AG09309 (cell line): ENCODE measurements around the gene COA1.
"Not testable (repeated sequence)": the region's sequence is repeated elsewhere in the genome, so short reads cannot be mapped to it uniquely, and the experiment has no call there.

Experiments used
- DNase-seq: peaks from one replicate; pipeline ENCODE4 v3.0.0-alpha.2; 2010; ENCODE audit warnings: low read depth
- H3K4me3 ChIP-seq: 2 replicates; pipeline ENCODE4 v1.5.1; 2011; ENCODE audit warnings: mild to moderate bottlenecking, low read depth, low read length, moderate library complexity; ENCODE audit not compliant: control insufficient read depth
- TF ChIP-seq, protein P1 (sequence below): IDR thresholded peaks from 2 replicates; pipeline ENCODE4 v1.5.1; 2011; ENCODE audit warnings: mild to moderate bottlenecking, low read depth, low read length, inconsistent platforms; ENCODE audit not compliant: insufficient read depth, control insufficient read depth; ENCODE audit errors: missing control alignments

The COA1 gene

DNA sequence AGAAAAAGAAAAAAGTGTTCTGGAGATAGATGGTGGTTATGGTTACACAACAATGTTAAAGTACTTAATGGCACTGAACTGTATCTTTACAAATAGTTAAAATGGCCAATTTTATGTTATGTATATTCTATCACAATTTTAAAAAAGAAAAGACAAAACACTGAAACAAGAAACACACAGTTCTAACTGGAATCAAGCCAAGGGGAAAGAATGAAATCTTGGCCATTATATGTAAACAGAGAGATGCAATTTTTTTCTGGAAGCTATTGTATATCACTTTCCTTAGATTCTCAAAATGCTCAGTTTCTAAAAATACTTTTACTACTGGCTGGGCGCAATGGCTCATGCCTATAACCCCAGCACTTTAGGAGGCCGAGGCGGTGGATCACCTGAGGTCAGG is 4.1 kb downstream of the COA1 start:
- DNase-seq: no peak
- no peak overlapping the region for H3K4me3 ChIP-seq
- TF ChIP-seq, protein P1, sequence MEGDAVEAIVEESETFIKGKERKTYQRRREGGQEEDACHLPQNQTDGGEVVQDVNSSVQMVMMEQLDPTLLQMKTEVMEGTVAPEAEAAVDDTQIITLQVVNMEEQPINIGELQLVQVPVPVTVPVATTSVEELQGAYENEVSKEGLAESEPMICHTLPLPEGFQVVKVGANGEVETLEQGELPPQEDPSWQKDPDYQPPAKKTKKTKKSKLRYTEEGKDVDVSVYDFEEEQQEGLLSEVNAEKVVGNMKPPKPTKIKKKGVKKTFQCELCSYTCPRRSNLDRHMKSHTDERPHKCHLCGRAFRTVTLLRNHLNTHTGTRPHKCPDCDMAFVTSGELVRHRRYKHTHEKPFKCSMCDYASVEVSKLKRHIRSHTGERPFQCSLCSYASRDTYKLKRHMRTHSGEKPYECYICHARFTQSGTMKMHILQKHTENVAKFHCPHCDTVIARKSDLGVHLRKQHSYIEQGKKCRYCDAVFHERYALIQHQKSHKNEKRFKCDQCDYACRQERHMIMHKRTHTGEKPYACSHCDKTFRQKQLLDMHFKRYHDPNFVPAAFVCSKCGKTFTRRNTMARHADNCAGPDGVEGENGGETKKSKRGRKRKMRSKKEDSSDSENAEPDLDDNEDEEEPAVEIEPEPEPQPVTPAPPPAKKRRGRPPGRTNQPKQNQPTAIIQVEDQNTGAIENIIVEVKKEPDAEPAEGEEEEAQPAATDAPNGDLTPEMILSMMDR: no peak

DNA sequence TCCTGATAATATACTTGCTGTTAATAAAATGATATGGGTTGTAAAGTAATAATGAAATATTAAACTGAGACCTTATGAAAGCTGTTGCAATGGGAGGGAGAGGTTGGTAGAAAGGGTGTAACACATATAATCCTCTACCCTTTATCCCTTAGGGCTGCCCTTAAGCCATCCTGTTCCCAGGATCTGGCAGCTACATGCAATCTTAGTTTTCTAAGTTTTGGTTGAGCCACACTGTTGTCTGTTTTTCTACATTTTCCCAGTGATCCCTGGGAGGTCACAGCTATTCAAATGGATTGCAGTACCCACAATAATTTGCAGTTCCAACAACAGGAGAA is 6.3 kb downstream of the COA1 start:
- DNase-seq: no peak
- TF ChIP-seq, protein P1: no peak
- H3K4me3 ChIP-seq: no peak overlapping the region

DNA sequence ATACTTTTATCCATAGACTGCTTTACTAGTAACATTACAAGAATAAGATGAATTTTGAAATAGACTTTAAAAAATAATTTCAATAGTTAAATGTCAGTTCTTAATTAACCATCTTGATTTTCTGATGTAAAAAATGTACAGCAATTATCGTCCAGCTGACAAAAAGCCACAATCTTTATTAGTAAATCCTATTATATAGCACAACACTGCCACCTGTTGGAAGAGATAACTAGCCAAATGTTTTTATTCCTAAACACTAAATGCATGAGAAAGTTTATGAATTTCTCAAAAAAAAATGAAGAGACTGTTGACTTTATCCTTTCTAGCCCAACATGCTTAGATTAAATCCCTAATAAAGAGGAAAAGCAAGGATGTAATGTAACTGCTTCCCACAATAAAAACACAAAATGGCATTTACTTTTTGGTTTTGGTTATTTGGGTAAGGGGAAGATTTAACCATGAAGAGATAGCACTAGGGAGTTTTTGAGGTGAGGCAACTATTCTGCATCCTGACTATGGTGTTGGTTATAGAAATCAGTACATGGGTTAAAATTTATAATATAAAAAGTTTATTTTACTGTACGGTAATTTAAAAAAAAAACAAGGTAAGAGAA is 8.0 kb downstream of the COA1 start:
- H3K4me3 ChIP-seq: no peak overlapping the region
- DNase-seq: no peak
- TF ChIP-seq, protein P1: peak; percentile 46

DNA sequence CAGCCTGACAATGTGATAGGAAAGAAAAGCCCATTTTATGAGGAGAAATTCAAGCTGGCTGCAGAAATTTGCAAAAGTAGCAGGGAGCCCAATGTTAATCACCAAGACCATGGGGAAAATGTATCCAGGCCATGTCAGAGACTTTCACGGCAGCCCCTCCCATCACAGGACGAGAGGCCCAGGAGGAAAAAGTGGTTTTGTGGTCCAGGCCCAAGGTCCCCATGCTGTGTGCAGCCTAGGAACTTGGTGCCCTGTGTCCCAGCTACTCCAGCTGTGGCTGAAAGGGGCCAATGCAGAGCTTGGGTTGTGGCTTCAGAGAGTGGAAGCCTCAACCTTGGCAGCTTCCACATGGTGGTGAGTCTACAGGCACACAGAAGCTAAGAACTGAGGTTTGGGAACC is 12.7 kb downstream of the COA1 start:
- DNase-seq: no peak
- TF ChIP-seq, protein P1: no peak
- no peak overlapping the region for H3K4me3 ChIP-seq

DNA sequence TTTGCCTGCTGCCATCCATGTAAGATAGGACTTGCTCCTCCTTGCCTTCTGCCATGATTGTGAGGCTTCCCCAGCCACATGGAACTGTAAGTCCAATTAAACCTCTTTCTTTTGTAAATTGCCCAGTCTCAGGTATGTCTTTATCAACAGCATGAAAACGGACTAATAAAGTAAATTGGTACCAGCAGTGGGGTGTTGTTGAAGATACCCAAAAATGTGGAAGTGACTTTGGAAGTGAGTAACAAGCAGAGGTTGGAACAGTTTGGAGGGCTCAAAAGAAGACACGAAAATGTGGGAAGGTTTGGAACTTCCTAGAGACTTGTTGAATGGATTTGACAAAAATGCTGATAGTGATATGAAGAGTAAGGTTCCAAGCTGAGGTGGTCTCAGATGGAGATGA is 13.4 kb downstream of the COA1 start:
- not testable (repeated sequence) for DNase-seq, H3K4me3 ChIP-seq

DNA sequence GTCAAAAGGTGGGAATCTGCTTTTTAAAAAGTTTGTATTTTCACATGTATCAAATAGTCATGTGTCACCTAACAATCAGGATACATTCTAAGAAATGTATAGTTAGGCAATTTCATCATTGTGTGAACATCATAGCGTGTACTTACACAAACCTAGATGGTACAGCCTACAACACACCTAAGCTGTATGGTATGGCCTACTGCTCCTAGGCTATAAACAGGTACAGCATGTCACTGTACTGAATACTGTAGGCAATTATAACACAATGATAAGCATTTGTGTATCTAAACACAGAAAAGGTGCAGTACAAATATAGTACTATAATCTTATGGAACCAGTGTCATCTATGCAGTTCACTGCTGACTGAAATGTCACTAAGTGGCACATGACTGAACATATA is 17.8 kb downstream of the COA1 start:
- DNase-seq: no peak
- TF ChIP-seq, protein P1: no peak
- no peak overlapping the region for H3K4me3 ChIP-seq

DNA sequence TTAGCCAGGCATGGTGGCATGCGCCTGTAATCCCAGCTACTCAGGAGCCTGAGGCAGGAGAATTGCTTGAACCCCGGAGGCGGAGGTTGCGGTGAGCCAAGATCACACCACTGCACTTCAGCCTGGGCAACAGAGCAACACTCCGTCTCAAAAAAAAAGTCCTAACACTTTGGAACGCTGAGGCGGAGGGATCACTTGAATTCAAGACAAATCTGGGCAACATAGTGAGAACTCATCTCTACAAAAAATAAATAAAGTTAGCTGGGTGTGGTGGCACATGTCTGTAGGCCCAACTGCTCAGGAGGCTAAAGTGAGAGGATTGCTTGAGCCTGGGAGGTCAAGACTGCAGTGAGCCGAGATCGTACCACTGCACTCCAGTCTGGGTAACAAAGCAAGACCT is 21.3 kb downstream of the COA1 start:
- DNase-seq, H3K4me3 ChIP-seq: not testable (repeated sequence)

DNA sequence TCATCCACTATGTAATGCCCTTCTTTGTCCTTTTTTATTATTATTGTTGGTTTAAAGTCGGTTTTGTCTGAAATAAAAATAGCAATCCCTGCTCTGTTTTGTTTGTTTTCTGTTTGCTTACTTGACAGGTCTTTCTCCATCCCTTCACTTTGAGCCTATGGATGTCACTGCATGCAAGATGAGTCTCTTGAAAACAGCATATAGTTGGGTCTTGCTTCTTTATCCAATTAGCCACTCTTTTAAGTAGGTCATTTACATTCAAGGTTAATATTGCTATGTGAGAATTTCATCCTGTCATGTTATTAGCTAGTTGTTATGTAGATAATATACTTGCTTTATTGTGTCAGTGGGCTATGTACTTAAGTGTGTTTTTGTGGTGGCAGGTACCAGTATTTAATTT is 25.8 kb downstream of the COA1 start:
- no peak overlapping the region for H3K4me3 ChIP-seq
- no peak for DNase-seq
- TF ChIP-seq, protein P1: no peak
